GF-D8 (cell line): ENCODE measurements around the gene DCXR.

ENCODE experiments used
- DNase-seq: peaks from one replicate; lab custom pipeline; 2025; lab: John Stamatoyannopoulos, UW

The DCXR gene

GRCh38 chr17:81996757-81997441 is 40.6 kb downstream of the DCXR start:
- no peak for DNase-seq

- no peak for DNase-seq
These were observed 41.2 kb downstream of the DCXR start for GRCh38 chr17:81996232-81996756.

- no peak for DNase-seq
These were observed 41.9 kb downstream of the DCXR start for GRCh38 chr17:81995463-81996231.

GRCh38 chr17:81994593-81995462 is 42.7 kb downstream of the DCXR start:
- DNase-seq: no peak

GRCh38 chr17:81993729-81994592 is 43.5 kb downstream of the DCXR start:
- no peak for DNase-seq

GRCh38 chr17:81992306-81993102 is 45.0 kb downstream of the DCXR start:
- DNase-seq: no peak

GRCh38 chr17:81991684-81992305 is 45.7 kb downstream of the DCXR start:
- no peak for DNase-seq

- no peak for DNase-seq
These were observed 46.4 kb downstream of the DCXR start for GRCh38 chr17:81990836-81991683.

- no peak for DNase-seq
These were observed 50.2 kb downstream of the DCXR start for GRCh38 chr17:81987161-81987770.

- DNase-seq: no peak
These were observed 50.9 kb downstream of the DCXR start for GRCh38 chr17:81986606-81987005.
